ENCODE results near the gene KRTAP10-11.
"Not testable (repeated sequence)": the region's sequence is repeated elsewhere in the genome, so short reads cannot be mapped to it uniquely, and the experiment has no call there.

The KRTAP10-11 gene

DNA sequence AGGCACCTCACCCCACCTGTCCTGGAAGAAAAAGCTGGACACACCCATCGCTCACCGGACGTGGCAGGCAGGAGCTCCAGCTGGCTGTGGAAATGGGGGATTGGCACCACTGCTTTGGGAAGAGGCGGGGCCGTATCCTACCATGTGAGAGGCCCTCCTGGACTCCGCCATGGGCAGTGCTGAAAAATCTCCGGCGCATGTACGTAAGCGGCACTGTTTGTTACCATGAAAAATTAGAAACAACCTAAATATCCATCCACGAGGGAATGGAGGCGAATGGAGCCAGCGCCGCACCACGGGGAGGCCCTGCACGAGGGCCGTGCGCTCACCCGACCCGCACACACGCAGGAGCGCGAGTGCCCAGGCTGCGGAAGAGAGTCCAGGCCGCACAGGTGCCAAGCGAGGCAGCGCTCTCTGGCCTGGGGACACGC is 31.2 kb upstream of the KRTAP10-11 start:
- DNase-seq (ENCODE audit: low read depth) = no peak

- no peak for DNase-seq (ENCODE audit: low read depth)
Measured at GRCh38 chr21:44615466-44615865, 30.7 kb upstream of the KRTAP10-11 start.

DNA sequence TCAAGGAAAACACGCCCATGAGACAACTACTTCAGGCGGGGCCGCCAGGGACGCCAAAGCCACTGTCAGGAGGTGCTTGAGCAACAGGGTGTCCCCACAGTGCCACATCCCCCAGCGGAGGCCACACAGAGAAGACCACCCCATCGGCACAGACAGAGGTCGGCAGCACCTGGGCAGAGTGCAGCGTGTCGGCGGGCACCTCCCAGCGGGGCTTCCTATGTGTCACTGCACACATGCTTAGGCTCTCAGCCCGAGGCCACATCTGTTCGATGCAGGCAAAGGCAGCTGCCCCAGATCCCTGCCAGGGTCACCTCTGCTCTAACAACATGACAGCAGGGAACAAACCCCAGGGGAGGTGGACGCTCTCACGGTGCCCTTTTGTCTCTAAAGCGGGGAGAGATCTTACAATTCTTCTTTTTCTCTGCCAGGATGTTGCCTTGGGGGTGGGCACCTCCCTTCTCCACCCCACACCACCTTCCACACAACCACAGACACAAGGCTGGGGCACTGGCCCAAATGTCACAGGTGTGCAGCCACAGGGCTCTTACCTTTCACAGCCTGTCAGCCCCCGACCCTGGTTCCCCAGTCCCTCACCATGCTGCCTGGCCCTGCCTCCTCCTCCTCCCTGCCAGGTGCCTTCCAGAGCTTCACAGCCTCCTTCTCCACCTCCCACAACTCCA is 30.2 kb upstream of the KRTAP10-11 start:
- DNase-seq (ENCODE audit: low read depth) = no peak

DNA sequence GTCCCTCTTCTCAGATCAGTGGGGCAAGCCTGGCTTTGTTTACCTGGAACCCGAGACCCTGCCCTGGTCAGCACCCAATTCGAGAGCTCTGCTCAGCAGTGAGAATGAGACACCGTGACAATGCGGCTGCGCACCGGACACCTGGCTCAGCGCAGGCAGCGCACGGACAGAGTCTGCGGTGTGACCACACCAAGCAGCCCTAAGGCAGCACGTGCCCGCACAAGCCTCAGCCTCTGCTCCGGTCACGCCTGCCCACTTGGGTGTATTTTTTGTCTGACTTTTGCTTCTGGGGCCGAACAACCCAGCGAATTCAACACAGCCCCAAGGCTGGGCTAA is 29.7 kb upstream of the KRTAP10-11 start:
- DNase-seq (ENCODE audit: low read depth) = no peak

DNA sequence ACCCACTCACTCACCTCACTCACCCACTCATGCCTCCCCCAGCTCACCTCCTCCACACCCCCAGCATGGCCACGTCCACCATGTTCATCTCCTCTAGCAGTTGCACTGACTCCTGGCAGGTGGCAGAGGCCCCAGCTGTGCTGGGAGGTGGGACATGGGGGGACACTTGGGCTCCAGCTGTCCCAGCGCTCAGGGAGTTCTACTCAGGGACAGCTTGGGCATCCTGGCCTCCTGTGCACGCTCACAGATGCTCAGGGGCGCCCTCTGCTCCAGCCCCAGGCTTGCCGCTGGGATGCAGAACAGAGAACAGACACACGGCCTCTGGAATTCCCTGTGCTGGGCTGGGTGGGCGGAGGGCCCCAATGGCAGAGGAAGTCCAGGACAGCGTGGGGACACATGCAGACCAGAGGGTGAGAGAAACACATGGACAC is 29.1 kb upstream of the KRTAP10-11 start:
- DNase-seq (ENCODE audit: low read depth) = no peak

DNA sequence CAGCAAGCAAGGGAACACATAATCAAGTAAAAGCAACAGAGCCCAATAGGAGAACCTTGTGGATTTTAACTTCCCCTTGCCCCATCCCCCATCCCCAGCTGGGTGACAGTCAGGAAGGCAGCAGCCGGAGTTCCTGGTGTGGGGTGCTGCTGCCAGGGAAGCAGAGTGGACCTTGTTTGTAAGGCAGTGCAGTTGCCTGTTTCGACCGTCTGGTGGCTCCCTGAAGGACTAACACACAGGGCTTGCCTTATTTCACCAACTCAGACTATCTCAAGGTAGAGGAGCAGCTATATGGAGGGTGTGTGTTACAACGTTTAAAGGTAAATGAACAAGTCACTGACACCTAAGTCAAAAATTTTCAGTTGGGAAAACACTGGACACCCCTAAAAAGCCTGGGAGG is 27.7 kb upstream of the KRTAP10-11 start:
- DNase-seq (ENCODE audit: low read depth) = no peak

DNA sequence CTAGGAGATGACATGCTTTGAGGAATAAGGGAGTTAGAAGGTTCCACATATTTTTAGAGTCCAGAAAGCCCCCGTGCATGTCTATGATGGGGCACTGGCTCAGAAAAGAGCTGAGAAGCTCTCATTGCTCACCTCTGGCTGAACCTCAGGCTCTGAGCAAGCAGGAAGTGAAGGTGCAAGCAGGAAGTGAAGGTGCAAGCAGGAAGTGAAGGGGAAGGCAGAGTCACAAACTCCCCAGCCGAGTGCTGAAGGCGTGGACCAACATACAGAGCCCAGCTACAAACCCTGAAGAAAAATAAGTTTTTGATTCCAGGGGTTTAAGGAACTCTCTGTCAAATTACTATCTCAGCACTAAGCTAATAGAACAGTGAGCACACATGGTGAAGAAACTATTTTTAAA is 27.3 kb upstream of the KRTAP10-11 start:
- DNase-seq (ENCODE audit: low read depth) = peak; percentile 24

GRCh38 chr21:44619886-44620285 is 26.3 kb upstream of the KRTAP10-11 start:
- DNase-seq (ENCODE audit: low read depth) = no peak

GRCh38 chr21:44623575-44623974 is 22.6 kb upstream of the KRTAP10-11 start:
- no peak for DNase-seq (ENCODE audit: low read depth)

DNA sequence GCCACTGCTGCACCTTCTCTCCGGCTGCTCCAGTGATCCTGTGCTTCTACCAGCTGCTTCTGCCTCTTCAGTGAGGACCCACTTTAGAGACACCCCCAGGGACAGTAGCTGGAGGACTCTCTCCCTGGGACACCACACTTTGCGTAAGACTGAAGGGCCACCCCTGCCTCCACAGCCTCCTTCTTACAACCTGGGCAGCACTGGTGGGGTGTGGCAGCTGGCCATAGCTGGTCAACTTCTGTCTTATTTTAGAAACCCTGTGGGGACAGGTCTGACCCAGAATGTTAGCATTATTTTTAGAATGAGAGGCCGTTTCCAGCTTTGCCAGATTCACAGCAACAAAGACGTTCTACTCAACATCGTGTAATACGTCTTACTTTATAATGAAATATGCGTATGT is 20.5 kb upstream of the KRTAP10-11 start:
- DNase-seq (ENCODE audit: low read depth) = no peak

- no peak for DNase-seq (ENCODE audit: low read depth)
Measured at GRCh38 chr21:44626262-44626661, 20.0 kb upstream of the KRTAP10-11 start.

DNA sequence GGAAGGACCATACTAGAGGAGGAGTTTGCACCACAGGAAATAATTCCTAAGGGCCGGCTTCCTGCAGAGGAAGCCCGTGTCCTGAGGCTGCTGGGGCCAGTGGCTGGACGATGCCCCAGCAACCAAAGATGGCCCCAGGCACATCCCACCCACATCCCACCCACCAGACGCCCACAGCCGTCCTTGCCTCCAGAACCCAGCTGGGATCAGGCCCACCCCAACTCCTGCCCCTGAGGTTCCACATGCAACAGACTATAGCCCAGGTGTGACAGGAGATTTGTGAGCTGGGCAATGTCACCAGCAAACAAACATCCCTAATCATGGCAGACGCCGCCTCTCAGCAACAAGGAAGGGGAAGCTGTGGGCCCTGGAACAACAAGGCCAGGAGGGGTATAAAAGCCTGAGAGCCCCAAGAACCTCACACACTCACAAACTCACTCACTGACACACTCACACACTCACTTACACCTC is 19.5 kb upstream of the KRTAP10-11 start, which contains the start of gene KRTAP10-9:
Gene KRTAP10-9 (plus strand): TSS at position 421 of the 471 bp plus-strand sequence. CDS start 79 bp downstream, outside the sequence.
- DNase-seq (ENCODE audit: low read depth) = no peak

DNA sequence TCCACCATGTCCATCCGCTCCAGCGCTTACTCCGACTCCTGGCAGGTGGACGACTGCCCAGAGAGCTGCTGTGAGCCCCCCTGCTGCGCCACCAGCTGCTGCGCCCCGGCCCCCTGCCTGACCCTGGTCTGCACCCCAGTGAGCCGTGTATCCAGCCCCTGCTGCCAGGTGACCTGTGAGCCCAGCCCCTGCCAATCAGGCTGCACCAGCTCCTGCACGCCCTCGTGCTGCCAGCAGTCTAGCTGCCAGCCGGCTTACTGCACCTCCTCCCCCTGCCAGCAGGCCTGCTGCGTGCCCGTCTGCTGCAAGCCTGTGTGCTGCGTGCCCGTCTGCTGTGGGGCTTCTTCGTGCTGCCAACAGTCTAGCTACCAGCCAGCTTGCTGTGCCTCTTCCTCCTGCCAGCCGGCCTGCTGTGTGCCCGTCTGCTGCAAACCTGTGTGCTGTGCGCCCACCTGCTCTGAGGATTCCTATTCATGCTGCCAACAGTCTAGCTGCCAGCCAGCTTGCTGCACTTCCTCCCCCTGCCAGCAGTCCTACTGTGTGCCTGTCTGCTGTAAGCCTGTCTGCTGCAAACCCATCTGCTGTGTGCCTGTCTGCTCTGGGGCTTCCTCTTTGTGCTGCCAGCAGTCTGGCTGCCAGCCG is 18.9 kb upstream of the KRTAP10-11 start:
- not testable (repeated sequence) for DNase-seq (ENCODE audit: low read depth)

- DNase-seq (ENCODE audit: low read depth) = not testable (repeated sequence)
Measured at GRCh38 chr21:44627831-44628233, 18.4 kb upstream of the KRTAP10-11 start.

DNA sequence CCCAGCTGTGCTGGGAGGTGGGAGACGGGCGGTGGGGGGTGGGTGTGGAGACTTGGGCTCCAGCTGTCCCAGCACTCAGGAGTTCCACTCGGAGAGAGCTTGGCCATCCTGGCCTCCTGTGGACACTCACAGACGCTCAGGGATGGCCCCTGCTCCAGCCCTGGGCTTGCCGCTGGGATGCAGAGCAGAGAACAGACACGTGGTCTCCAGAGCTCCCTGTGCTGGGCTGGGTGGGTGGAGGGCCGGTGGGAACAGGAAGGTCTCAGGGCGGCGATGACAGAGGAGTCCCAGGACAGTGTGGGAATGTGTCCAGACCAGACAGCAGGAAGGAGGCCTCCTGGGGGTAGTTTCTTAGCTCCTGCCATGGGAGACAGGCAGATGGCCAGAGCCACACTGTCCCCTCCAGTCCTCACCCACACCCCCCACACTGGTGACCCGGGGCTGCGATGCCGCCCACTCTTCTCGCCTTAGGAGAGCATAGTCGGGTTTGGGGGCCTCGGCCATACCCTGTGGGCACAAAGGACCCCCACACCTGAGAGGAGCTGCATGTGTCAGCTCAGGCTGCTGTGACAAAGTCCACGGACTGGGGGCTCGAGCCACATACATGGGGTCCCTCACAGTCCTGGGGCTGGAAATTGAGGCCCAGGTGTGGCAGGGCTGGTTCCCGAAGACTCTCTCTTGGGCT is 17.4 kb upstream of the KRTAP10-11 start:
- DNase-seq (ENCODE audit: low read depth) = no peak

GRCh38 chr21:44630440-44630839 is 15.8 kb upstream of the KRTAP10-11 start:
- no peak for DNase-seq (ENCODE audit: low read depth)

DNA sequence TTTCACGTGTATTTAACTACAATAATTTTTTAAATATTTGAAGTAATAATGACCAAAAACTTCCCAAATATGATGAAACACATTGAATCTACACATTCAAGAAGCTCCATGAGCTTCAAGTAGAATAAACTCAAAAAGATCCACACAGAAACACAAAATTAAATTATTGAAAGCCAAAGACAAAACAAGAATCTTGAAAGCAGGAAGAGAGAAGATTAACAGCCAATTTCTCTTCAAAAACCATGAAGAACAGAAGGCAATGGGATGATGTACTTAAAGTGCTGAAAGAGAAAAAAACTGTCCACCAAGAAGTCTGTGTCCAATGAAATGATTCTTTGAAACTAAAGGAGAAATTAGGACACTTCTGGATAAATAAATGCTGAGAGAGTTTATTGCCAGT is 14.1 kb upstream of the KRTAP10-11 start:
- no peak for DNase-seq (ENCODE audit: low read depth)

DNA sequence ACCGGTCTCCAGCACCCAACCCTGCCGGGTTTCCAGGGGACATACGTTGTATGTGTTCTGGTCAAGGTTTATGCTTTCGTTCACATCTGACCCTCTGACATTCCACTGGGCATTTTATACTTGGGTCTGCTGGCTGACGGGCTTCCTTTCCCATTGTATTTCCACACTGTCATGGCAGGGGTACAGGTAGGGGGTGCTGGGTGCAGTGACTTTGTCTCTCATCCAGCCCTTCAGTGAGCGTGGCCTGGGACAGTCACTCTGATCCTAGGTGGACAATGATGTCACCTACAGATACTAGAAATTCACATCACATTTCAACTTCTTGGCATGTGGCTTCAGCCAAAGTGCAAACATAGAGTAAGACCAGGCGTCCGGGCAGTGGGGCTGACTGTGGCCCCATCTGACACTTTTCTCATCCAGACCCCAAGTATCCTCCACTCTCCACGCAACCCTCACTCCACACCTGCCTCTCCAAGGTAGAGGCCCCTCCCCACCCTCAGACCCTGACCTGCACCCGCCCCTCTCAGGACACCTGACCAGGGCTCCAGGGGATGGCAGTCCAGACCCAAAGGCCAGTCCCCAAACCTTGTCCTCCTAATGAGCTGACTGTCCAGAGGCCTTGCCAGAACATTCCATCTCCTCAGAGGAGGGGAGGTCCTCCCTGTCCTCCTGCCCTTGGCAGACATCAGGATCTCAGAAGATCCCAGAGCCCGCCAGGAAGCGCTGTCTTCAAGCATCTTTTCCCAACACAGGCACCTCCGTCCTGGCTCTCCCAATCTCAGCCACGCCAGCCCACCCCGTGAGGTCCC is 9.8 kb upstream of the KRTAP10-11 start:
- DNase-seq (ENCODE audit: low read depth) = no peak

GRCh38 chr21:44637018-44637850 is 9.0 kb upstream of the KRTAP10-11 start, which contains the start of gene KRTAP10-10:
KRTAP10-10 (plus strand) TSS chr21:44637356; CDS start chr21:44637418, 62 bp downstream.
- DNase-seq (ENCODE audit: low read depth) = no peak

DNA sequence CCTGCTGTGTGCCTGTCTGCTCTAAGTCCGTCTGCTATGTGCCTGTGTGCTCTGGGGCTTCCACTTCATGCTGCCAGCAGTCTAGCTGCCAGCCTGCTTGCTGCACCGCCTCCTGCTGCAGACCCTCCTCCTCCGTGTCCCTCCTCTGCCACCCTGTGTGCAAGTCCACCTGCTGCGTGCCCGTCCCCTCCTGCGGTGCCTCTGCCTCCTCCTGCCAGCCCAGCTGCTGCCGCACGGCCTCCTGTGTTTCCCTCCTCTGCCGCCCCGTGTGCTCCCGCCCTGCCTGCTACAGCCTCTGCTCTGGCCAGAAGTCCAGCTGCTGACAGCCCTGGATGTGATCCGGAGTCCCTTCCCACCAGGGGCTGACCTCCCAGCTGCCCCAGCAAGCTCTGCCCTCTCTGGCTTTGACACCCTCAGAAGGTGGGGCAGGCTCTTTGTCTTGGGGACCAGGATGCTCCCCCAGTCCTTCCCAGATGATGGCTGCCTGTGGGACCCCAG is 8.3 kb upstream of the KRTAP10-11 start:
- DNase-seq (ENCODE audit: low read depth) = not testable (repeated sequence)
